ENCODE results near the gene ARID3A.

The ARID3A gene

DNA sequence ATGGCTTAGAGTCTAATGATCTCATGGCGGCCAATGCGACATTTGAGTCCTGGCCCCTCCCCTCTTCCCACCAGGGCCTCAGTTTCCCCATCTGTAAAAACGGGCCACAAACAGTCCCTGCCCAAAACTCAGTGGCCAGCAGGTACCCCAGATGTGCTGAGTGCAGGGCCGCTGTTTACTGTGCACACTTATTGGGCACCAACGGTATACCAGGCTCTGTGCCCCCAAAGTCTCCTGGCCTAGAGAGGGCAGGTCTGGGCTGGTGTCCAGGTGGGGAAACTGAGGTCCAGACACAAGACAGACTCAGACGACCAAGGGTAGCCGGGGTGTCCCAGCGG is 34.7 kb downstream of the ARID3A start:
- no peak for DNase-seq (ENCODE audit: low read depth, low spot score)

GRCh38 chr19:961866-962620 is 36.2 kb downstream of the ARID3A start:
- no peak for DNase-seq (ENCODE audit: low read depth, low spot score)

GRCh38 chr19:962683-963400 is 37.0 kb downstream of the ARID3A start:
- no peak for DNase-seq (ENCODE audit: low read depth, low spot score)

DNA sequence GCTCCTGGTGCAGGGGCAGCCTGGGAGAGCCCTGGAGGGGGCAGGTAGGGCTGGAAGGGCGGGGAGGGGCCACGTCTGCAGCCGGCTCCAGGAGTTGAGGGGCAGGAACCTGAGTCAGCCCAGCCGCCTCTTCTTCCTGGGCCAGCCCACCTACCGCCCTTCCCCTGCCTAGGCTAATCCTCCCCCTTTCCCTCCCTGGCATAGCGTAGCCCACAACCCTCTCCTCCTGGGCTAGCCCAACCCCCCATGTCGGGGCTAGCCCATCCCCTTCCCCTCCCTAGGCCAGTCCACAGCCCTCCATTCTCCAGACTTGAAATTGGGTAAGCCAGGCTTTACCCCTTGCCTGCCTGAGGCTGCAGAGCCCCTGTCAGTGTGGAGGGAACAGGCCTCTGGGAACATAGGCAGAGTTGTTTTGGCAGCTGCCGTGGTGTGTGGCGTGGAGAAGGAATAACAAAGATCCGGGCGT is 37.7 kb downstream of the ARID3A start:
- no peak for DNase-seq (ENCODE audit: low read depth, low spot score)

- no peak for DNase-seq (ENCODE audit: low read depth, low spot score)
Measured at GRCh38 chr19:964116-964520, 38.3 kb downstream of the ARID3A start.

GRCh38 chr19:964761-965694 is 39.2 kb downstream of the ARID3A start:
- no peak for DNase-seq (ENCODE audit: low read depth, low spot score)

DNA sequence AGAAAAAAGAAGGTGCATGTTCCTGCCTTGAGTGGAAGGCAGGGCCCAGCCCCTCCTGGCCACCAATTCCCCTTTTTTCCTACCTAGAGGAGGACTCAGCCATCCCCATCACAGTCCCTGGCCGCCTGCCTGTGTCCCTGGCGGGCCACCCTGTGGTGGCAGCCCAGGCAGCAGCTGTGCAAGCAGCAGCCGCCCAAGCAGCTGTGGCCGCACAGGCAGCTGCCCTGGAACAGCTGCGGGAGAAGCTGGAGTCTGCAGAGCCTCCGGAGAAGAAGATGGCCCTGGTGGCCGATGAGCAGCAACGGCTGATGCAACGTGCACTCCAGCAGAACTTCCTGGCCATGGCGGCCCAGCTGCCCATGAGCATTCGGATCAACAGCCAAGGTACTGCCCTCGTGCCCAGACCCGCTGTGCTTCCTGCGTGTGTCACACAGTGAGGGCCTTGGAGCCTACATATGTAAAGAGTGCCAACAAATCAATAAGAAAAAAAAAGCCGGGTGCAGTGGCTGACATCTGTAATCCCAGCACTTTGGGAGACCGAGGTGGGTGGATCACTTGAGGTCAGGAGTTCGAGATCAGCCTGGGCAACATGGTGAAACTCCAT is 40.8 kb downstream of the ARID3A start:
- DNase-seq (ENCODE audit: low read depth, low spot score) = no peak

DNA sequence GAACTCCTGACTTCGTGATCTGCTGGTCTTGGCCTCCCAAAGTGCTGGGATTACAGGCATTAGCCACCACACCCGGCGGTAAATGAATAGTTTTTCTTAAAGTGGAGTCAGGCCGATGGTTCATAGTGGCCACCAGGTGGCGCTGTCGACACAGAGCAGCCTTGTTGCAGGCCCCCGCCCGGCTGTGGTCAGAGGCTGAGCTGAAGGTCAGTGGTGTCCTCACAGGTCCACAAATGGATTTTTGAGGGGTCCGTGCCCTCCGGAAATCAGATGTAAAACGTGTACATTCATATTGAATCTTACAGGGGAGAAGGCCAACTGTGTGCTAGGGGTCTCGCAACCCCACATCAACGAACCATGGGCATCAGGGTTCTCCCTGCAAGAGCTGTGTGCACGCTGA is 44.9 kb downstream of the ARID3A start:
- DNase-seq (ENCODE audit: low read depth, low spot score) = no peak

- DNase-seq (ENCODE audit: low read depth, low spot score) = no peak
Measured at GRCh38 chr19:971795-972194, 46.0 kb downstream of the ARID3A start.

- no peak for DNase-seq (ENCODE audit: low read depth, low spot score)
Measured at GRCh38 chr19:972281-972680, 46.4 kb downstream of the ARID3A start.

DNA sequence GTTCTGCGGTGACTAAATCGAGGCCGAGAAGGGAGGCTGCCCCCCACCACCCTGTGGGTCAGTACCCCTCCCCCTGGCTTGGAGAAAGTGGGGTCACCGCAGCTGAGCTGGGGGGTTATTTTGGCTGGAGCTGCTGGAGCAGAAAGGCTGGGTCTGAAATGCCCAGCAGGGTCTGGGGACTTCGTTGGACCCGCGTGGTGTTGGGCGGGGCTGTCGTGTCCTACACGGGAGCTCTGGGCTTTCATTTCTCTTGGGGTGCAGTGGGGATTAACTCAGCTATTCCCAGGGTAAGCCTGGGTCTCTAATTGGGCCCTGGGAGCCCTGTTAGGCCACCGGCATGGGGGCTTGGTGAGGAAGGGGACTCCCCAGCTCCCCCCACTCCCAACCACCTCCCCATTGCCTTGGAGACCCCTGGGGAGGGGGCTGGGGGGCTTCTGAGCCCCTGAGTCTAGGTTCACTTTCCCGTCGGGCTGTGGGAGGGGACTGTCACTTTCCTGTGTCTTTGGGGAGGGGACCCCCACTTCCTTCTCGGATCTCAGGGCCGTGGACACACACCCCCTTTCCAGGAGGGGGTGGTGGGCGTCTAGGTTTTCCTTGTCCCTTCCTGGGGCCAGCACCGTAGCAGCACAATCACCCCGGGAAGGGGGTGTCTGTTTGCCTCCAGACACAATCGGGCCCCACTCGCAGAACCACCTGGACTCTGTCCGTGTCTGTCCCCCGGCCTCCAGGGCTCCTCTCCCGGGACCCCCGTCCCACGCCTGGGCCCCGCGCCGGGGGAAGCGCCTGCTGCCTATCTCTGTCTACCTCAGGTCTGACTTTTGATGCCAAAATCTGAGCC is 48.1 kb downstream of the ARID3A start:
- no peak for DNase-seq (ENCODE audit: low read depth, low spot score)

DNA sequence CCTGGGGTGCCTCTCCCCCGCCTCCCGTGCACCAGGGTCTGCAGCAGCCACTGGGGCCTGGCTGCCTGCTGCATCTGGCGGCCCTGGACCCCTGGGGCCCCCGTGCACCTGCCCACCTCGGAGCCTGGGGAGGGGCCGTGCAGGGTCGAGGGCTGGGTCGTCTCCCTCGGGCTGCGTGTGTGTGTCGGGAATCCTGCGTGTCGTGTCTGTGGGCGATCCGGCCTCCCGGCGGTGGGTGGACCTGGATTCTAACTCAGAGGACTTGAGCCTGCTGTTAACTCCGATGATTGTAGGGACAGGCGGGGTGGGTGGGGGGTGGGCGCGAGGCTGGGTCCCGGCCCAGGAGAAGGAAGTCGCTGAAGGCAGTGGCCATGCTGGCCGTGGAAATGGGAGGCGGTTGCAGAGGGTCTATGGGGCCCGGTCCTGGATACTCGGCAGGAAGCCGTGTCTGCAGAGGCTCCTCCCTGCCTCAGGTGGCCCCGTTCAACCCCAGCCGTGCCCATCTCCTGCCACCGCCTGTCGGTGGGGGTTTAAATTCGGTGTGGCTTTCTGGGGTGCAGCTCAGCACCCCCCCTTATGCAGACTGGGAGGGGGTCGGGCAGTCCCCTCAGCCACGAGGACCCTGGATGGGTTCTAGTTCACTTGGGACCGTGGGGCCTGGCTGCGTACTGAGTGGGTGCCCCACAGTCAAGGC is 48.9 kb downstream of the ARID3A start:
- DNase-seq (ENCODE audit: low read depth, low spot score) = no peak

GRCh38 chr19:976476-976875 is 50.6 kb downstream of the ARID3A start:
- no peak for DNase-seq (ENCODE audit: low read depth, low spot score)

DNA sequence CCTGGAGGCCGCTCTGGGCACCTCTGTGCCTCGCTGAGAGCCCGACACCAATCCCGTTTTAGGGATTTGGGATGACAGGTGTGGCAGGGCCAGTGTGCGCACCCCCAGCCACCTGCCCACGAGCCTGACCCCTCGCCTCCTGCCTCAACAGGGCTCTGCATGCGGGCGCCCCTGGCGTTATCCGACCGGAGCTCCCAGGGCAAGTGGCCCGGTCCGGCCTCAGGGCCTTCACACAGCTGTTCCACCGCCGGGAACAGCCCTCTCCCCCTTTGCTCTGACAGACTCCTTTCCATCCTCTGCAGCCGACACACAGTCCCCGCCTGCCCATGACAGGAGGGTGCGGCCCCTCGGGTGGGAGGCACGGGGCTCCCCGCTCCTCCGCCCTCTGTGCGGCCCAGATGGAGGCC is 51.2 kb downstream of the ARID3A start:
- DNase-seq (ENCODE audit: low read depth, low spot score) = no peak

DNA sequence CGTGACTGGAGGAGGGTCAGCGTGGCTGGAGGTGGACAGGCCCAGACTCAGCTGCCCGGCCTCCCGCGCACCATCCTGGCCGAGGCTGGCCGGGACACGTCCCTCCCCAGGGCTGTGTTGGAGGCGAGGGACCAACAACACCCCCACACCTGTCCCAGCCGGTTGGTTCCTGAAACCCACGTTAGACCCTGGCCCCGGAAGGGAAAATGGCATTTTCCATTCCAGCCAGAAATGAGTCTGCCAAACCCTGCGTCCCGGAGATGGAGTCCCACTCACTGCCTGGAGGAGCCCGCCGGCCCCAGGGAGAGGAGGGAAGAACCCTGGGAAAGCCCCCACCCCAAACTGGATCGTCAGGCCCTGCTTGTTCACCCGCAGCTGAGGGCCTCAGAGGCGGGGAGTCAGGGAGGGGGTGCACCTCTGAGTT is 53.5 kb downstream of the ARID3A start:
- no peak for DNase-seq (ENCODE audit: low read depth, low spot score)

DNA sequence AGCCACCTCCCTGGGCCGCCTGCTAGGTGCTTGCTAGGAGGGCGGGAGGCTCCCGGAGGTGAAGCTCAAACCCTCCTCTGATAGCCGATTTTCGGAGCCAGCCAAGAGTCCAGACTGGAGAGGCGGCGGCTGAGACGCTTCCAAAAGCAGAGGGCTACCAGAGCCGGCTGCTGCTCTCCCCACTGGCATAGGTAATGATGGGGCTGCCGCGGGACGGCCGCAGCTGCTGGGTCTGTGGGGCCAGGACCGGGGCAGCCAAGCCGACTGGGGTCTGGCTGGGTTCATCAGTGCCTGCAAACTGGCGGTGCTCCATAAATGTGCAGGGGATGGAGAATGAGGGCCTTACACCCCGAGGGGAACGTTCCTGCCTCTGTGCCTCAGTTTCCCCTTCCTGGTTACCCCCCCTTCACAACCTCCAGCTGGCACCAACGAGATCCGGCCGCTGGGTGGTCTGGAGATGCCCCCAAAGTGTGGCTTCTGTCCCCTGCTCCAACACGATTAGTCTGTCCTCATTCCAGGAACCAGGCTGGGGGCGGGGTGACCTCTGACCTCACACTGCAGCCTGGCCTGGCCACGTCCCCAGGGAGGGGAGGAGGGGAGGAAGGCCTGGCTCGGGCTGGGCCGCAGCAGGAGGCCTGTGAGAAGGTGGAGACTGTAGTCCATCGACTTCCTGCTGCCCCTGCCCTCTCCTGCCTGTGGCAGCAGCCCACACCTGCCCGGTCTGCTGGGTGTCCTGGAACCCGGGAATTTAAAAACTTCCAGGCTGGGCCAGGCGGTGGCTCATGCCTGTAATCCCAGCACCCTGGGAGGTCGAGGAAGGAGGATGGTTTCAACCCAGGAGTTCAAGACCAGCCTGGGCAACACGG is 54.5 kb downstream of the ARID3A start:
- no peak for DNase-seq (ENCODE audit: low read depth, low spot score)

- no peak for DNase-seq (ENCODE audit: low read depth, low spot score)
Measured at GRCh38 chr19:982567-983170, 56.8 kb downstream of the ARID3A start.

DNA sequence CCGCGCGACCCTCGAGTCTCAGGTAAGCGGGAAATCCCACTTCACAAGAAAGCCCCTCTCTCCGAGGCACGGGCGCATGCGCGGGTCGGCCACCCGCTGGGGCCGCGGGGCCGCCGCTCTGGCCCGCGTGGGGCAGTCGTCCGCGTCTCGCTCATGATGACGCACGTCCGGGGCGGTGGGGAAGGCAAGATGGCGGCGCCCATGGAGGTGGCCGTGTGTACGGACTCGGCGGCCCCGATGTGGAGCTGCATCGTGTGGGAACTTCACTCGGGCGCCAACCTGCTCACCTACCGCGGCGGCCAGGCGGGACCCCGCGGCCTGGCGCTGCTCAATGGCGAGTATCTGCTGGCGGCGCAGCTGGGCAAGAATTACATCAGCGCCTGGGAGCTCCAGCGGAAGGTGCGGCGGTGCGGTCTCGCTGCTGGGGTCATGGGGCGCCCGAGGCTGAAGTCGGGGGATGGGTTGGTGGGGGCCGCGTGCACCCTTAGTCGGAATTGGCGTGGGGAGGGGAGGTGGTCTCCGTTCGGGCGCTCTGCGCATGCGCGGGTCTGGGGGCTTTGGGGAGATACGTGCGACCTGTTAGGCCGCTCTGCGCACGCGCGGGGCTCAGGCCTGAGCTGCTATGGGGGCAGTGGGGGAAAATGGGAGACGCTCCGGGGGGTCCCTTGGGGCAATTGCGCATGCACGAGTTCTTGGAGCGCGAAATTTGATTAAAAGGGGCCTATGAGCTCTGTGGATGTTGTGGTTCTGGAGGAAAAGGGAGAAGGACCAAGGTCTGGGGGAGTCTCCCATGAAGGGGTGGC is 58.5 kb downstream of the ARID3A start, which contains the start of gene WDR18:
Gene WDR18 (plus strand): TSS at position 181 of the 803 bp plus-strand sequence. CDS start 9 bp downstream, at position 190.
- DNase-seq (ENCODE audit: low read depth, low spot score) = peak; percentile 54

Data from brain pericyte (primary cell).